ENCODE results near the gene SPAG5.

GRCh38 chr17:28624148-28624547 is 25.3 kb upstream of the SPAG5 start:
- TF ChIP-seq CTCF (IDR thresholded peaks at IDR 0.05) (no peak), POLR2A (IDR thresholded peaks at IDR 0.05) (no peak)
